Body of pancreas (tissue), 4 donors: Measurements from ENCODE around the gene APIP. TPM values are rescaled to one million over a fixed set of nuclear protein-coding genes. Genes with fewer than 3 reads are reported as not detected.

Experiments used
- ATAC-seq: fragments of 150-250 bp; one replicate; pipeline ENCODE4 v1.9.1; 2016
- DNase-seq, 4 donors: peaks; one replicate each; pipeline ENCODE4 v3.0.0-alpha.2; 2019
- H3K27ac ChIP-seq, 4 donors: fragments of 200-600 bp; sonication (generic); 1 replicate in 3 of 4; 2 replicates in 1 of 4; pipeline versions ENCODE4 v1.5.1 to v1.6.1; 2016 to 2019; ENCODE audit warnings: mild to moderate bottlenecking in 1 of 4, mixed read lengths in 1 of 4, moderate library complexity in 1 of 4
- H3K27me3 ChIP-seq, 2 donors: fragments of 200-600 bp; sonication (generic); one replicate each; pipeline ENCODE4 v1.6.0; 2016; ENCODE audit warnings: mild to moderate bottlenecking in 1 of 2
- H3K36me3 ChIP-seq, 2 donors: fragments of 200-600 bp; sonication (generic); replicated peaks in 1 of 2; 2 replicates each; pipeline ENCODE4 v1.5.1; 2016; ENCODE audit warnings: low read depth in 2 of 2; ENCODE audit not compliant: insufficient read depth in 1 of 2
- H3K4me1 ChIP-seq: fragments of 200-600 bp; sonication (generic); one replicate; pipeline ENCODE4 v1.6.0; 2016
- H3K4me3 ChIP-seq, 2 donors: fragments of 200-600 bp; sonication (generic); 1 replicate in 1 of 2; 2 replicates in 1 of 2; pipeline ENCODE4 v1.5.1; 2016 to 2019
- H3K9me3 ChIP-seq, 3 donors: fragments of 200-600 bp; sonication (generic); 1 replicate in 2 of 3; 2 replicates in 1 of 3; pipeline ENCODE4 v1.5.1; 2016
- CTCF ChIP-seq, 7 experiments: fragments of 450-650 bp in 4 of 7; fragments of 200-600 bp in 3 of 7; sonication (generic) in 3 of 7; IDR thresholded peaks; one replicate each; pipeline ENCODE4 v1.5.1; 2016 to 2019; ENCODE audit warnings: antibody characterized with exemption in 7 of 7
- POLR2A ChIP-seq, 3 donors: fragments of 450-650 bp; IDR thresholded peaks; one replicate each; pipeline ENCODE4 v1.6.1; 2016; ENCODE audit warnings: antibody characterized with exemption in 3 of 3, mild to moderate bottlenecking in 2 of 3
- WGBS, 2 donors: methylation state at CpG; one replicate each; pipeline ENCODE4 v1.1.5; 2017; 5-methylcytosine and 5-hydroxymethylcytosine counted together
- intact Hi-C: fragments of 100-400 bp; cut with DNase I; formaldehyde crosslinking; loops from one replicate; pipeline ENCODE4 v1.15.1; 2023
- total RNA-seq, 2 donors: library from RNA; depleted of rRNA; stranded (reverse); fragments of >200 nt; gene quantifications; one replicate each; pipeline ENCODE4 v1.1.0, GENCODE V29; 2016

The APIP gene
- total RNA-seq, 2 donors from 2014 or later, result 8.9 to 36.8 TPM

GRCh38 chr11:34926831-34927132 is 10.6 kb upstream of the APIP start:
- Histone ChIP-seq H3K4me3 (no peak overlapping the region), H3K9me3 (no peaks in the 10 kb centered on the region), H3K27ac (peak overlapping the region in 1 of 4 donors; percentile 33), H3K27me3 (no peaks in the 10 kb centered on the region), H3K4me1 (peaks cover 62% of the 10 kb centered on the region), H3K36me3 (no peaks in the 10 kb centered on the region)
- intact Hi-C loops, result loop anchor here (10.0 kb wide), 1 partner anchor 478 kb away; no protein-coding TSS in a partner anchor
- DNase-seq, result no peak
- no peak for ATAC-seq
- no peak for TF ChIP-seq POLR2A (IDR thresholded peaks at IDR 0.05)
- no peak for TF ChIP-seq CTCF (IDR thresholded peaks at IDR 0.05)

- intact Hi-C loops, result loop anchor here (10.0 kb wide), 1 partner anchor 479 kb away; no protein-coding TSS in a partner anchor
- Histone ChIP-seq H3K36me3 (no peaks in the 10 kb centered on the region), H3K4me3 (no peak overlapping the region), H3K9me3 (no peaks in the 10 kb centered on the region), H3K4me1 (peaks cover 62% of the 10 kb centered on the region), H3K27me3 (no peaks in the 10 kb centered on the region), H3K27ac (peak overlapping the region in 2 of 4 donors; percentile 7 to 33)
- TF ChIP-seq CTCF (IDR thresholded peaks at IDR 0.05) (peak; percentile 54 to 94 (median 79)), POLR2A (IDR thresholded peaks at IDR 0.05) (no peak)
- 1 to 3% methylated on average over 2 of the region's 2 CpGs for WGBS, 2 donors
- ATAC-seq (peak; percentile 77), DNase-seq (peak in 1 of 4 donors; percentile 23)
These were observed 10.1 kb upstream of the APIP start for GRCh38 chr11:34926101-34926830.

- intact Hi-C loops, result loop anchor here (10.0 kb wide), 1 partner anchor 480 kb away; no protein-coding TSS in a partner anchor
- H3K4me1 ChIP-seq, result peaks cover 49% of the 10 kb centered on the region
- ATAC-seq, result no peak
- peak overlapping the region in 2 of 4 donors; percentile 13 to 14 for H3K27ac ChIP-seq
- no peak for TF ChIP-seq POLR2A (IDR thresholded peaks at IDR 0.05)
- no peak for TF ChIP-seq CTCF (IDR thresholded peaks at IDR 0.05)
- no peak for DNase-seq
- peaks cover 0 to 1% of the 10 kb centered on the region in 2 donors for H3K36me3 ChIP-seq
- no peaks in the 10 kb centered on the region for H3K9me3 ChIP-seq
- WGBS, 2 donors, result 16 to 26% methylated on average over 3 of the region's 3 CpGs
- no peaks in the 10 kb centered on the region for H3K27me3 ChIP-seq
- no peak overlapping the region for H3K4me3 ChIP-seq
These were observed 8.5 kb upstream of the APIP start for GRCh38 chr11:34924714-34925113.

- no peak for ATAC-seq
- Histone ChIP-seq H3K4me3 (no peak overlapping the region), H3K27me3 (no peaks in the 10 kb centered on the region), H3K9me3 (no peaks in the 10 kb centered on the region), H3K4me1 (peaks cover 42% of the 10 kb centered on the region), H3K36me3 (peaks cover 0 to 1% of the 10 kb centered on the region in 2 donors), H3K27ac (no peak overlapping the region)
- DNase-seq, result no peak
- intact Hi-C loops, result loop anchor here (10.0 kb wide), 1 partner anchor 484 kb away; no protein-coding TSS in a partner anchor
- no peak for TF ChIP-seq CTCF (IDR thresholded peaks at IDR 0.05)
- TF ChIP-seq POLR2A (IDR thresholded peaks at IDR 0.05), result no peak
- 91 to 95% methylated on average over 4 of the region's 4 CpGs for WGBS, 2 donors
These were observed 5.0 kb upstream of the APIP start for GRCh38 chr11:34921156-34921555.
